COLO829 (cell line): ENCODE data around the gene CCDC136.
A peak's percentile ranks its signal among the peaks of the same experiment; 100 is the strongest.

Experiments
- DNase-seq: peaks from one replicate; pipeline ENCODE4 v3.0.0; 2012; ENCODE audit warnings: low spot score

CCDC136 gene

DNA sequence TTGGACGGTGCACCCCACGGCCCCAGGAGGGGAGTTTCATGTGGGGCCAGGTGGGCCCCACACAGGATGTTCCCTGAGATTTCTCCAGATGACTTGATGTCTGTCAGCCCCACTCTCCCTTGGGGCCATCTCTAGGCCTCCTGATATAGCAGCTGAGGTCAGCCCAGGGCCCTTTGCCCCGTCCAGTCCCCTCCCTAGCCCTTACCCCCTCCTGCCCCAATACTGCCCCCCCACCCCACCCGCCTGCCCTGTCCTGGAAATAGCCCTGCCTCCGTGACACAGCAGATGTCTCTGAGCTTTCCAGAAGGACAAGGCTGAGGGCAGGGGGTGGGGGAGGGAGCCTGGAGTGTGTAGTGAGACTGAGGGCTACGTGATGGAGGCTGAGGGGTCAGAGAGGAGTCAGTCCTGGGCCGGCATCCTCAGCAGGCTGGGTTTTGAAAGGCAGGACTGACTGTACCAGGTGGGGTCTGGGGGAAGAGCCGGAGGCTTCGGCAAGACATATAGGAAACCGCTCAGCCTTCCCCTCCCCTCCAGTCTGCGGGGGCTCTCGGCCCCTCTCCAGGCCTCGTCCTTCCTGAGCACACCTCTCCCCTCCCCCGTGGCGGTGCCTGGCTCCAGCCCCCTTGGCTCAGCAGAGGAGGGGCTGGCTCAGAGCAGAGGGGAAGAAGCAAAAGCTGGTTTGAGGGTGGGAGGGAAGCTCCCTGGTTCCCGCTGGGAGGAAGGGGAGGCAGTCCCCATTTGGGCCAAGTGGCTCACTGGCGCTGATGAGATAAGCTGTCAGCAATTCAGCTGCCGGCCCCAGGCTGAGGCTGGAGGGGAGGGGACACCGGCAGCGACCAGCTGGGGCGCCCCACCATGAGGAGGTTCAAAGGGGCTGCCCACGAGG lies 40.5 kb downstream of the CCDC136 start:
- DNase-seq = no peak

DNA sequence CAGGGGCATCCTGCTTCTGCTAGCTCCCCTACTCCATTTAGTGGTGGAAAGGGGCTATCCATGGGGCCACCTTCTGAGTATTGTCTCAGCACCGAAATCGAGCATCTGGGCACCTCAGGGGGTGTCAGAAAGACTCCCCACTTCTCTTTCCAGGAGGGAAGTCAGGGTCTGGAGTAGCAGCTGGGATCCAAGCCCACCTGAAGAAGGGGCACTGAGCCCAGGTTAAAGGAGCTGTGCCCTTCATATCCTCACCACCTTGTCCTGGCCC lies 41.0 kb downstream of the CCDC136 start:
- no peak for DNase-seq

DNA sequence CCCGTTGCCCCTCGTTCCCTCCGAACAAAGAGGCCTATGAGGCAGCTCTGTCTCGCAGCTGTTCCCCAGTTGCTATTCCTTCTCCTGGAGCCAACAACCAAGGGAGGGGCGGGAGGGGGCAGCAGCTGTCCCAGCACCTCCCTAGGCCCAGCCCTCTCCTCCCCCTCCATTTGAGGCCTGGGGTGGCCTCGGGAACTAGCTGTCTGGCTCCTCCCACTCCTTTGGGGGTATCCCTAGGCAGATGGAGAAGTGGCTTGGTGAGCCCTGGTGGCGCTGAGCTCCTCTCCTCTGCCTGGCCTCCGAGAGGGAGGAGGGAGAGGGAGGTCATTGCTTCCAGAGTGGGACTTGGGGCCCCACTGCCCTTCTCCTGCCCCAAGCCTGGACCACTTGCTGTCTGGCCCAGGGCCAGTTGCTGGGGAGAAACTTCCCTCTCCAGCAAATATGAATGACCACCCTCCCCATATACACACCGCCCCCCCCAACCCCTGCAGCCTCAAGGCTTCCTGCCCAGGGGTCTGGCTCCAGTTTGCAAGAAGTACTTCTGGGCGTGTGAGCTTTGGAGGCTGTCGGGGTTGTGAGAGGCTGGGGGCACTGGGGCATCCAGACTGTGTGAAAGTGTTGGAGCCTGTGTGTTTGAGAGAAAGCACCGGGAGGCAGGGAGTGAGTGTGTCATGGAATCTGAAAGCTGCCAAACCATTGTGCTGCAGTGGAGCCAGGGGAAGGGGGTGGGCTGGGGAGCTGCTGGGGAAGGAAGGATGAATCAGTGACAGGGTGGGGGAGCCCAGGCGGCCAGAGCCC lies 41.6 kb downstream of the CCDC136 start:
- no peak for DNase-seq

DNA sequence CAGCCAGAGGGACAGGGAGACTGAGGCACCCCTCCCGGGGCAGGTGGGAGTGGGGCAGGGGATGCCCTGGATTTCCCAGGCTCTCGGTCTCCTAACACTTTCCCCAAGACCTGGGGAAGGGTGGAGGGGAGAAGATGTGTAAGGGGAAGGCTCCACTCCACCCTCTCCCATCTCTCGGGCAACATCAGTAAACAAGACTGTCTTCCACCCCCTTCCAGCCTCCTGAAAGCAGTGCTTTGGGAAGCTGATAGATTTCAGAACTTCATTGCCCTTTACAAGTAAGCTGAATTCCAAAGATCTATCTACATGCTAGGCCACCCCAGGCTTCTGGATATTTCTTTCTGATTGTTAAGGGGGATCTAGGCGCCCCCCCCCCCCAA lies 42.2 kb downstream of the CCDC136 start:
- DNase-seq = no peak

DNA sequence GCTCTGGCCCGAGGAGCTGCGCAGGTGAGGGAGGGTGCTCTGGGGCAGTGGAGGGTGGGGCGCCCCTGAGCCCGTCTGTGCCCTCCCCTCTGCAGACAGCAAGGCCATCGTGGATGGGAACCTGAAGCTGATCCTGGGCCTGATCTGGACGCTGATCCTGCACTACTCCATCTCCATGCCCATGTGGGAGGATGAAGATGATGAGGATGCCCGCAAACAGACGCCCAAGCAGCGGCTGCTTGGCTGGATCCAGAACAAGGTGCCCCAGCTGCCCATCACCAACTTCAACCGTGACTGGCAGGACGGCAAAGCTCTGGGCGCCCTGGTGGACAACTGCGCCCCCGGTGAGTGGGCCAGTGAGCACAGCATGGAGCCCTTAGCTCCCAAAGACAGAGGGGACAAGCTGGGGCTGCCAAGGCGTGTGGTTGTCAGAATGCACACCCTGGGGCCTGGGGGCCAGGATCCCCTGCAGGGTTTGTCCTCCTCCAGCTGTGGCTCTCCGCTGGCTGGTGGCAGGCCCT lies 43.5 kb downstream of the CCDC136 start:
- no peak for DNase-seq

DNA sequence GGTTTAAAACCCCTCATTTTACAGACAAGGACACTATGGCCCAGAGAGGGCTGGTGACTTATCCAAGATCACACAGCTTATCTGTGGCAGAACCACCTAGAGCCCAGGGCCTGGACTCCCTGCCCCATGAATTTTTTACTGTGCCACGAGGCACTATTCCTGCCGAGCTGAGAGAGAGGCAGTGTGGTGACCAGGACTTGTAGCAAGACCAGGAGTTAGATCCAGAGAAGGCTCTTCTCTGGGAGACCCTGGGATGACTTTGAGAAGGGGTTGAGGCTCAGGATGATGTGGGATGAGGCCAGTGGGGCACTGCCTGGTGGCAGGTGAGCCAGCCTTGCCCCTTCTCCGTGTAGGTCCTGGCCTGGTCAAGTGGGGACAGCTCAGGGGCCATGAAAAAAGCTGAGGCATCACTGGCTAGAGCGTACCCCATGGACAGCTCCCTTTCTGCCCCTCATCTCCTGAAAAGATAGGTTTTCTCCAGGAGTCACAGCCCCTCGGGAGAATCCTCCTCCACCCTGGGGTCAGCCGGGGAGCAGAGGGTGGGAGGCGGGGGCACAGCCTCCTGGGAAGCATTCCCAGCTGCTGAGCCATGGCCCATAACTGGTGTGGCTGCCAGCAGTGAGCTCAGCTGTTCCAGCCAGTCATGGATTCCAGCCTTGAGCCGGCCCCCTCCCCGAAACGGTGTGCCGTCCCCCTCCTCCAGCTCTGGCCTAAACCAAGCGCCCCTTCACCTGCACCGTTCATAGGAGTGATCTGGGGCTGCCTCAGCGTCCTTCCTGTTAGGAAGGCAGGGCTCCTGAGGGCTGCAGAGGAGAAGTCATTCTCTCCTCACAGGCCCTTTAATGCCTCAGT lies 44.2 kb downstream of the CCDC136 start:
- no peak for DNase-seq

DNA sequence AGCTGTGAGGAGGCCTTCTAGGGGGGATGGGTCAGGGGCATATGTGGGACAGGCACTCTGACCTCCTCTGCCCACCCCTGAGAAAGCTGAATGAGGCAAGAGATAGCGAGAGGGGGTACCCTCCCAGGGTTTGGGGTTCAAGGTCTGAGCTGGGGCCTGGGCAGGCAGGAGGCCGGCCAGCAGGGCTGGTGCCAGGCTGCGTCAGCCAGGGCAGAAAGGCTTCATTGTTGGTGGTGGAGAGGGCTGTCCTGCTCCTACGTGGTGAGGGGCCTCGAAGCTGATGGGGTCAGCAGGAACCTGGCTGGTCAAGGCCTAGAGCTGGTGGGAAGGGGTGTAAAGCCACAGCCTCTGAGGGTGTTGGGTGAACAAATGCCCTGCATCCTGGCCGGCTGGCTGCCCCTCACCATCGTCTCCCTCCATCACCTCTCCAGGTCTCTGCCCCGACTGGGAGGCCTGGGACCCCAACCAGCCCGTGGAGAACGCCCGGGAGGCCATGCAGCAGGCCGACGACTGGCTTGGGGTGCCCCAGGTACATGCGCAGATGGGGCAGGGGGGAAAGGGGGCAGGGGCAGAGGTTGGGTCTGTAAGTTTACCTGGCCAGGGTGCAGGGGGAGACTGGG lies 45.1 kb downstream of the CCDC136 start:
- no peak for DNase-seq

DNA sequence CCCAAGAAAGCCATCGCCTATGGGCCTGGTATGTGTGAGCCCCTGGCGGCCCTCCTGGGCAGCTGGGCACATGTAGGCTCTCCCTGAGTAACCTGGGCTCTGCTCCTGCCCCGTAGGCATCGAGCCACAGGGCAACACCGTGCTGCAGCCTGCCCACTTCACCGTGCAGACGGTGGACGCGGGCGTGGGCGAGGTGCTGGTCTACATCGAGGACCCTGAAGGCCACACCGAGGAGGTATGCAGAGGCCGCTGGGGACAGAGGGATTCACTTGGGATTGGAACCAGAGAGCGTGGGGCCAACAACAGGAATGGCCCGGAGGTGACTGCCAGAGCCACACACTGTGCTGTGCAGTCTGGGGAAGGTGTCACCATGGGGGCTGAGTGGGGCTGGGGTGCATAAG lies 45.8 kb downstream of the CCDC136 start:
- DNase-seq = no peak

DNA sequence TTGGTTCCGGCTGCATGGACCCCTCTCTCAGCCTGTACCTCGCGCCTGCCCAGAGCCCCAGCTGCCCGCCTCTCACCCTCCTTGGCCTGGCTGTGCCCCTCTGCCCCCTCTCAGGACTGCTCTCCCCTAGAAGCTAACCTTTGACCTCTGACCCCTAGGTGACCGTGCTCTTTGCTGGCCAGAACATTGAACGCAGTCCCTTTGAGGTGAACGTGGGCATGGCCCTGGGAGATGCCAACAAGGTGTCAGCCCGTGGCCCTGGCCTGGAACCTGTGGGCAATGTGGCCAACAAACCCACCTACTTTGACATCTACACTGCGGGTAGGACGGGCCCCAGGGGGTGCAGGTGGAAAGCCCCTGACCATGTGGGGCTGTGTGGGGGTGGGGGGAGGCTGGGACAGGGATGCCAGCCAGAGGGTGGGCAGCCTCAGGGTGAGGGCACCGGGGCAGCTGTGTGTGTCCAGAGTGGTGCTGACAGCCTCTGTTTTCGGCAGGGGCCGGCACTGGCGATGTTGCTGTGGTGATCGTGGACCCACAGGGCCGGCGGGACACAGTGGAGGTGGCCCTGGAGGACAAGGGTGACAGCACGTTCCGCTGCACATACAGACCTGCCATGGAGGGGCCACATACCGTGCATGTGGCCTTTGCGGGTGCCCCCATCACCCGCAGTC lies 46.5 kb downstream of the CCDC136 start:
- DNase-seq = no peak

DNA sequence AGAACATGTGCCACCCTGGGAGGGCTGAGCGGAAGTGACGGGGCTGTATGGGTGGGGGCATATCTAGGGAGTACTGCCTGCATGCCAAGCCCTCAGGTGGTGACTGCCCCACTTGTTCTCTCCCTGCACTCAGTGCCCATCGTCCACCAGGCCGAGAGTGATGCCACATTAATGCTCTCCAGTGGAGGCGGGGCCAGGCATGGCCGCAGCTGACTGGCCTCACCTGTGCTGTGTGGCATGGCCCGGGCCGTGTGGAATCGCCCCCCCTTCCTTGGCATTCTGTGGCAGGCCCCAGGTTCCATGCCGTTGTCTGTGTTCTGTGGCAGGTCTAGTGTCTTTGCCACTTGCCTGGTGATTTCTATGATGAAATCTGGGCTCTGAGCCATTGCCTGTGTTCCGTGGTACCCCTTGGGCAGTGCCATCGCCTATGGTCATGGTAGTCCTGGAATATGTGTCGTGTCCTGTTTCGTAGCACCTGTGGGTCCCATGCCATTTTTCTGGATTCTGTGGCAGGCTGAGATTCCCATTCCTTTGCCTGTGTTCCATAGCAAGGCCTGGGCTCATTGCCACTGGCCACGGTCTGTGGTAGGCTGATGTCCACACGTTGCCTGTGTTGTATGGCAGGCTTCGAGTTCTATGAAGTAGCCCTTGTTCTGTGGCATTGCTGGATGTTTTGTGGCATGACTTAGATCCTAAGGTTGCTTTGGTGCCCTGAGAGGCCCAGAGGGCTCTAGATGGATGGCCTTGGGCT lies 47.4 kb downstream of the CCDC136 start:
- no peak for DNase-seq

DNA sequence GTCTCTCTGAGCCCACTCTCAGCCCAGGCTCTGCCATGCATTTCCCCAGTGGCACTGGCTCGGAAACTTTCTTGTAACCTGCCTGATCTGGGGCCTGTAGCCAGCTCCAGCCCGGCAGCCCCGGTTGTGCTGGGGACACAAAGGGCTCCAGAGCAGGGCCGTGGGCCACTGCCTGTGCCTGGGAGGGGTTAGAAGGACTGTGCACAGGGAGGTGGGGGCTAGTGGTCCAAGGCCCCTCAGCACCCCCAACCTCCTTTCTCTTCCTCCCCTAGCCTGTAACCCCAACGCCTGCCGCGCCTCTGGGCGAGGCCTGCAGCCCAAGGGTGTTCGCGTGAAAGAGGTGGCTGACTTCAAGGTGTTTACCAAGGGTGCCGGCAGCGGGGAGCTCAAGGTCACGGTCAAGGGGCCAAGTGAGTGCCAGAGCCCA lies 48.0 kb downstream of the CCDC136 start:
- no peak for DNase-seq

DNA sequence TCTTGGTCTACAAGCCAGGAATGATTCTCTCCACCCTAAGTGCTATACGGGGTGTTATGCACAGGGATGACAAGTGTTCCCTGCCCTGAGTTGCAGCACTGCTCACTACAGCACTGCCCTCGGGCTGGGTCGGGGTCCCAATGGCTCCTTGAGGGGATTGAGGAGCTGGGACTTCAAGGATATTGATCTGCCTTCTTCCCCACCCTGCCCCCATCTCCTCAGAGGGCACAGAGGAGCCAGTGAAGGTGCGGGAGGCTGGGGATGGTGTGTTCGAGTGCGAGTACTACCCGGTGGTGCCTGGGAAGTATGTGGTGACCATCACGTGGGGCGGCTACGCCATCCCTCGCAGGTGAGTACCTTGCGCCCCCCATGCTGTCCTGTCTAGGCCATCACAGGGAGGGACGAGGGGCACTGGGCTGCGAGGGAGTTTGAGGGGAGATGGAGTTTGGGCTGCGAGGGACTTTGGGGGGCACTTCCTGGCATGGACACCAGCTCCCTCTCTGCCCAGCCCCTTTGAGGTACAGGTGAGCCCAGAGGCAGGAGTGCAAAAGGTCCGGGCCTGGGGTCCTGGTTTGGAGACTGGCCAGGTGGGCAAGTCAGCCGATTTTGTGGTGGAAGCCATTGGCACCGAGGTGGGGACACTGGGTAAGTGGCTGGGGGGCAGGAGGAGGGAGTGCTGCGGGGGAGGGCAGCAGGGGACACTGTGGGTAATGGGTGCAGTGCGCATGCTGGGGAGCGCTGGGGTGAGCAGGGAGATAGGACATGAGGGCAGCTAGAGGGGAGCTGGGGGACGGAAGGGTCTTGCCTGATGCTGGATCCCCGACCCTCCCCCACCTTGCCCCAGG lies 48.8 kb downstream of the CCDC136 start:
- DNase-seq = no peak

DNA sequence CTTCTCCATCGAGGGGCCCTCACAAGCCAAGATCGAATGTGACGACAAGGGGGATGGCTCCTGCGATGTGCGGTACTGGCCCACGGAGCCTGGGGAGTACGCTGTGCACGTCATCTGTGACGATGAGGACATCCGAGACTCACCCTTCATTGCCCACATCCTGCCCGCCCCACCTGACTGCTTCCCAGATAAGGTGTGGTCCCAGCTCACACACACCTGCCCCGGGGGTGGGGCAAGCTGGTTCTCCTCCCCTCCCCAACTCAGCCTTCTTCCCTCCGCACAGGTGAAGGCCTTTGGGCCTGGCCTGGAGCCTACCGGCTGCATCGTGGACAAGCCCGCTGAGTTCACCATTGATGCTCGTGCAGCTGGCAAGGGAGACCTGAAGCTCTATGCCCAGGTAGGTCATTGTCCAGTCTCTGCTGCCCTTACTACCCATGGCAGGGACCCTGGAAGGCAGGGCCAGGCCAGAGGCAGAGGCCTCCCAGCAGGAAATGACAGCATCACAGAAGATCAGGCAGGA lies 49.5 kb downstream of the CCDC136 start:
- DNase-seq = no peak

DNA sequence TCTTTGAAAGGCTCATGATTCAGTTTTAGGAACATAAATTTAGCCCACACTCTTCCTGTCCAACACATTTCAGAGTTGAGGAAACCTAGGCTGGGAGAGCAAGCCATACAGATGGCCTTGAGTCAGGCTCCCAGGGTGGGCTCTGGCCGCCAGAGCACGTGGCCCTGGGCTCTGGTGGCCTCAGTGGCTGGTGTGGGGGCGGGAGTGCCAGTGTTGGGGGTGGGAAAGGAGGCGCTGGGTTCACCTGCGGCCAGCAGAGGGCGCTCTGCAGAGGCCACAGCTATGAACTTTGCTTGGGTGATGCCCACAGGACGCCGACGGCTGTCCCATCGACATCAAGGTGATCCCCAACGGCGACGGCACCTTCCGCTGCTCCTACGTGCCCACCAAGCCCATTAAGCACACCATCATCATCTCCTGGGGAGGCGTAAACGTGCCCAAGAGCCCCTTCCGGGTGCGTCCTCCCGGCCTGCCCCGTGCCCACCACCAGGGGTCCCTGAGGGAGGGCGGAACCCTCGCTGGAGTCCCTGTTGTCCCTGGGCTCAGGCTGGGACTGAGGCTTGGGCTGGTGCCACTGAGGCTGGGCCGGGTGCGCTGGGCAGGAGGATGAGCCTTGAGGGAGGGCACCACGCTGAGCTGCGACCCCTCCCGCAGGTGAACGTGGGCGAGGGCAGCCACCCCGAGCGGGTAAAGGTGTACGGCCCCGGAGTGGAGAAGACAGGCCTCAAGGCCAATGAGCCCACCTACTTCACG lies 50.3 kb downstream of the CCDC136 start:
- peak; percentile 83 for DNase-seq

DNA sequence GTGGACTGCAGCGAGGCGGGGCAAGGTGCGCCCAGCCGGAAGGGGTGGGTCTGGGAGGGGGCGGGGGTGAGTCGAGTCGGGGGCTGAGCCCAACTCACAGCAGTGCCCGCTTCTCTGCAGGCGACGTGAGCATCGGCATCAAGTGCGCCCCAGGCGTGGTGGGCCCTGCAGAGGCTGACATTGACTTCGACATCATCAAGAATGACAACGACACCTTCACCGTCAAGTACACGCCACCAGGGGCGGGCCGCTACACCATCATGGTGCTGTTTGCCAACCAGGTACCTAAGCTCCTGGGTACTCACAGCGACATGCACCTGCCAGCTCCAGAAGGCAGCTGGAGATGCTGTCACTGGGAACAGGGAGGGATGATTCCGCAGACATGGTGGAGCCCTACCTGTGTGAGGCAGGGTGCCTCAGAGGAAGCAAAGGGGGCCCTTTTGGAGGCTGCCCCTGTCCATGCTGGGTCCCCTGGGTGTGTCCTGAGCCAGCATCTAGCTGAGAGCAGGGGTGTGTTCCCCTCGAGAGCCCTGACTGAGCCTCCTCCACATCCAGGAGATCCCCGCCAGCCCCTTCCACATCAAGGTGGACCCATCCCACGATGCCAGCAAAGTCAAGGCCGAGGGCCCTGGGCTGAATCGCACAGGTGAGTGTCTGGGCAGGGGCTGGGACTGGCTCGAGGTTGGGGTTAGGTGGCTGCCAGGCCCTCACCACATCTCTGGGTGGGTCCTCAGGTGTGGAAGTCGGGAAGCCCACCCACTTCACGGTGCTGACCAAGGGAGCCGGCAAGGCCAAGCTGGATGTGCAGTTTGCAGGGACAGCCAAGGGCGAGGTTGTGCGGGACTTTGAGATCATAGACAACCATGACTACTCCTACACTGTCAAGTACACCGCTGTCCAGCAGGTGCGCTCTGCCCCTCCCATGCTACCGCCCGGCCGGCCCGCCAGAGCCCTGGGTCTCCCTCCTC lies 51.2 kb downstream of the CCDC136 start:
- no peak for DNase-seq

DNA sequence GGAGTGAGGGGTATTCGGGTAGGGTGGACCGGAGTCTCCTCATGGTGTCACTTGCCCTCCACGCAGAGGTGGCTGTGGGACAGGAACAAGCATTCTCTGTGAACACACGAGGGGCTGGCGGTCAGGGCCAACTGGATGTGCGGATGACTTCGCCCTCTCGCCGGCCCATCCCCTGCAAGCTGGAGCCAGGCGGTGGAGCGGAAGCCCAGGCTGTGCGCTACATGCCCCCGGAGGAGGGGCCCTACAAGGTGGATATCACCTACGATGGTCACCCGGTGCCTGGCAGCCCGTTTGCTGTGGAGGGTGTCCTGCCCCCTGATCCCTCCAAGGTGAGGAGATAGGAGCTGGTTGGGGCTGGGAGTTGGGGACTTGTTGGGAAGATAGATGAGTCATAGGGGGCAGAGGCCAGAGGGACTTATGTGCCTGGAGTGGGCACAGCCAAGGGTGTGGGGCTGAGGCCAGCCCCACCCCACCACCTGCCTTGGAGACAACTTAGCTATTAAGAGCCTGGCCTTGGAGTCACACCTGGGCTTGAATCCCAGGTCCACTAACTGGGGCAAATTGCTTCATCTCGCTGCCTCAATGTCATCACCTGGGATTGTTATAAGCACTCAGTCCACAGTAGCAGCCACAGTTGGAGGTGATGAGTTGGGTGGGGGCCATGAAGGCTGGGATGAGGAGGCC lies 52.3 kb downstream of the CCDC136 start:
- DNase-seq = no peak

DNA sequence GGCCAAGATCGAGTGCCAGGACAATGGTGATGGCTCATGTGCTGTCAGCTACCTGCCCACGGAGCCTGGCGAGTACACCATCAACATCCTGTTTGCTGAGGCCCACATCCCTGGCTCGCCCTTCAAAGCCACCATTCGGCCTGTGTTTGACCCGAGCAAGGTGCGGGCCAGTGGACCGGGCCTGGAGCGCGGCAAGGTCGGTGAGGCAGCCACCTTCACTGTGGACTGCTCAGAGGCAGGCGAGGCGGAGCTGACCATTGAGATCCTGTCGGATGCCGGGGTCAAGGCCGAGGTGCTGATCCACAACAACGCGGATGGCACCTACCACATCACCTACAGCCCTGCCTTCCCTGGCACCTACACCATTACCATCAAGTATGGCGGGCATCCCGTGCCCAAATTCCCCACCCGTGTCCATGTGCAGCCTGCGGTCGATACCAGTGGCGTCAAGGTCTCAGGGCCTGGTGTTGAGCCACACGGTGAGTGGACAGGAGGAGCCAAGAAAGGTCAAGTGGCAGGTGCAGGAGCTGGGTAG lies 53.1 kb downstream of the CCDC136 start:
- no peak for DNase-seq
